NCI-H524 (cell line): ENCODE results near the gene PKDCC.
"Not testable (repeated sequence)": the region's sequence is repeated elsewhere in the genome, so short reads cannot be mapped to it uniquely, and the experiment has no call there.

ENCODE experiments used
- DNase-seq, 2 experiments: peaks; one replicate each; lab custom pipeline; 2025; lab: John Stamatoyannopoulos, UW

Gene PKDCC

GRCh38 chr2:42065753-42066152 is 17.9 kb downstream of the PKDCC start:
- not testable (repeated sequence) for DNase-seq

GRCh38 chr2:42067001-42067400 is 19.2 kb downstream of the PKDCC start:
- not testable (repeated sequence) for DNase-seq

- DNase-seq: no peak
These were observed 19.7 kb downstream of the PKDCC start for GRCh38 chr2:42067521-42067920.

GRCh38 chr2:42068571-42069178 is 20.9 kb downstream of the PKDCC start:
- peak; percentile 30 to 80 for DNase-seq

- DNase-seq: no peak
These were observed 21.7 kb downstream of the PKDCC start for GRCh38 chr2:42069568-42069967.

- DNase-seq: no peak
These were observed 24.0 kb downstream of the PKDCC start for GRCh38 chr2:42071791-42072190.

GRCh38 chr2:42072349-42073118 is 24.7 kb downstream of the PKDCC start:
- DNase-seq: peak; percentile 61 to 89

- no peak for DNase-seq
These were observed 26.1 kb downstream of the PKDCC start for GRCh38 chr2:42073739-42074503.

- DNase-seq: peak in 1 of 2 experiments; percentile 11
These were observed 26.8 kb downstream of the PKDCC start for GRCh38 chr2:42074661-42075060.

- peak; percentile 55 to 87 for DNase-seq
These were observed 28.8 kb downstream of the PKDCC start for GRCh38 chr2:42076357-42077225.

GRCh38 chr2:42077343-42077742 is 29.5 kb downstream of the PKDCC start:
- DNase-seq: peak in 1 of 2 experiments; percentile 48

GRCh38 chr2:42079737-42080287 is 32.0 kb downstream of the PKDCC start:
- DNase-seq: no peak

- DNase-seq: not testable (repeated sequence)
These were observed 33.3 kb downstream of the PKDCC start for GRCh38 chr2:42081151-42081550.

- no peak for DNase-seq
These were observed 34.2 kb downstream of the PKDCC start for GRCh38 chr2:42082016-42082415.

- DNase-seq: no peak
These were observed 36.4 kb downstream of the PKDCC start for GRCh38 chr2:42084231-42084671.

GRCh38 chr2:42085070-42085469 is 37.2 kb downstream of the PKDCC start:
- not testable (repeated sequence) for DNase-seq

GRCh38 chr2:42085706-42086487 is 38.1 kb downstream of the PKDCC start:
- DNase-seq: no peak

GRCh38 chr2:42086500-42086953 is 38.7 kb downstream of the PKDCC start:
- DNase-seq: peak; percentile 69 to 83

- no peak for DNase-seq
These were observed 39.5 kb downstream of the PKDCC start for GRCh38 chr2:42087137-42087856.

GRCh38 chr2:42087857-42088195 is 40.0 kb downstream of the PKDCC start:
- no peak for DNase-seq
